HG03097 (cell line): ENCODE data around the gene SPTLC2.

Source experiments
- ATAC-seq: cut with Tn5 transposase; IDR thresholded peaks from one replicate; pipeline ENCODE4 v1.9.1; 2021; ENCODE audit not compliant: unreplicated experiment, low FRiP score

The SPTLC2 gene

GRCh38 chr14:77511486-77512162 is 104.8 kb downstream of the SPTLC2 start:
- ATAC-seq = no peak

- no peak for ATAC-seq
Measured at GRCh38 chr14:77509366-77509765, 107.1 kb downstream of the SPTLC2 start.

- no peak for ATAC-seq
Measured at GRCh38 chr14:77508876-77509275, 107.6 kb downstream of the SPTLC2 start.

- ATAC-seq = no peak
Measured at GRCh38 chr14:77508249-77508648, 108.2 kb downstream of the SPTLC2 start.

- ATAC-seq = no peak
Measured at GRCh38 chr14:77507762-77508161, 108.7 kb downstream of the SPTLC2 start.

- ATAC-seq = no peak
Measured at GRCh38 chr14:77505031-77505430, 111.4 kb downstream of the SPTLC2 start.

GRCh38 chr14:77503138-77503537 is 113.3 kb downstream of the SPTLC2 start:
- no peak for ATAC-seq

- ATAC-seq = no peak
Measured at GRCh38 chr14:77502109-77502782, 114.2 kb downstream of the SPTLC2 start.

GRCh38 chr14:77498984-77499527 is 117.4 kb downstream of the SPTLC2 start:
- no peak for ATAC-seq

GRCh38 chr14:77498120-77498979 is 118.1 kb downstream of the SPTLC2 start, which contains the start of gene ISM2:
Gene ISM2, minus strand, starts transcription at chr14:77498816. Its CDS starts 23 bp downstream, at chr14:77498793.
- no peak for ATAC-seq

- ATAC-seq = no peak
Measured at GRCh38 chr14:77495334-77495733, 121.1 kb downstream of the SPTLC2 start.

- no peak for ATAC-seq
Measured at GRCh38 chr14:77491056-77491455, 125.4 kb downstream of the SPTLC2 start.

GRCh38 chr14:77490347-77490986 is 126.0 kb downstream of the SPTLC2 start:
- no peak for ATAC-seq

- no peak for ATAC-seq
Measured at GRCh38 chr14:77489041-77489440, 127.4 kb downstream of the SPTLC2 start.

- ATAC-seq = no peak
Measured at GRCh38 chr14:77488558-77488957, 127.9 kb downstream of the SPTLC2 start.

GRCh38 chr14:77485901-77486678 is 130.3 kb downstream of the SPTLC2 start:
- no peak for ATAC-seq

GRCh38 chr14:77485256-77485655 is 131.2 kb downstream of the SPTLC2 start:
- no peak for ATAC-seq

- ATAC-seq = no peak
Measured at GRCh38 chr14:77482422-77482821, 134.0 kb downstream of the SPTLC2 start.

GRCh38 chr14:77478796-77479195 is 137.6 kb downstream of the SPTLC2 start:
- peak; percentile 72 for ATAC-seq

- no peak for ATAC-seq
Measured at GRCh38 chr14:77478029-77478428, 138.4 kb downstream of the SPTLC2 start.
